Ascending aorta (tissue), 2 donors: ENCODE data around the gene HRG. TPM values are rescaled to one million over a fixed set of nuclear protein-coding genes. Genes with fewer than 3 reads are reported as not detected.

Experiments used
- DNase-seq, 2 donors: peaks; one replicate each; pipeline ENCODE4 v3.0.0-alpha.2; 2019; ENCODE audit warnings: low spot score in 2 of 2
- H3K27ac ChIP-seq, 2 donors: fragments of 200-600 bp; sonication (generic); one replicate each; pipeline ENCODE4 v1.5.1; 2016 to 2017; ENCODE audit warnings: mild to moderate bottlenecking in 1 of 2
- H3K27me3 ChIP-seq: fragments of 200-600 bp; sonication (generic); one replicate; pipeline ENCODE4 v1.5.1; 2017
- H3K36me3 ChIP-seq, 2 donors: fragments of 200-600 bp; sonication (generic); one replicate each; pipeline ENCODE4 v1.5.1; 2016
- H3K4me1 ChIP-seq, 2 donors: fragments of 200-600 bp; sonication (generic); one replicate each; pipeline ENCODE4 v1.5.1; 2016 to 2017; ENCODE audit warnings: mild to moderate bottlenecking in 1 of 2
- H3K4me3 ChIP-seq, 2 donors: fragments of 200-600 bp; sonication (generic); one replicate each; pipeline ENCODE4 v1.5.1; 2016 to 2017; ENCODE audit warnings: mild to moderate bottlenecking in 1 of 2
- H3K9me3 ChIP-seq, 2 donors: fragments of 200-600 bp; sonication (generic); one replicate each; pipeline ENCODE4 v1.5.1; 2016
- CTCF ChIP-seq, 3 experiments: fragments of 200-600 bp in 2 of 3; fragments of 450-650 bp in 1 of 3; sonication (generic) in 2 of 3; IDR thresholded peaks; one replicate each; pipeline ENCODE4 v1.5.1; 2016 to 2019; ENCODE audit warnings: antibody characterized with exemption in 3 of 3, mild to moderate bottlenecking in 1 of 3, moderate library complexity in 1 of 3
- intact Hi-C: fragments of 100-400 bp; cut with DNase I; formaldehyde crosslinking; loops from one replicate; pipeline ENCODE4 v1.15.1; 2023
- total RNA-seq: library from RNA; depleted of rRNA; stranded (reverse); fragments of >200 nt; gene quantifications from one replicate; pipeline ENCODE4 v1.1.0, GENCODE V29; 2016

The HRG gene
- total RNA-seq, 1 donor from 2014 or later, result 6.9 TPM

GRCh38 chr3:186646841-186647240 is 19.0 kb upstream of the HRG start:
- Histone ChIP-seq H3K4me1 (no peaks in the 10 kb centered on the region), H3K4me3 (no peak overlapping the region), H3K27me3 (no peaks in the 10 kb centered on the region), H3K27ac (no peak overlapping the region), H3K36me3 (no peaks in the 10 kb centered on the region), H3K9me3 (no peaks in the 10 kb centered on the region)
- no peak for DNase-seq
- no peak for TF ChIP-seq CTCF (IDR thresholded peaks at IDR 0.05)
- intact Hi-C loops, result no loop called here

DNA sequence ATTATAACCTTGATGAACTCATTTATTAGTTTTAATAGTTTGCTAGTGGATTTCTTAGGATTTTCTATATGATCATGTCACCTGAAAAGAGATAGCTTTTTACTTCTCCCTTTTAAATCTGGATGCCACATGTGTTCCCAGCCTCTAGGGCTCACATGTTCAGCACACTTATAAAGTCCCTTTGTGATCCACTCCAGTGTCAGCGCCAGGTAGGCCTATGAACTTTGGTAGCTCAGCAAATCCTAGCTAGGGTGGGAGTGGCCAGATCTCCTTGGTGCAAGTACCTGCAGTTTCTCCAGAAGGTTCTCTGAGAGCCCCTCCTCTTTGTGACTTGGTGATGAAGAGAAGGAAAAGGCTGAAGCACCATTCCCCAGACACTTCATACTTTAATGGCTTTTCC is 17.0 kb upstream of the HRG start:
- intact Hi-C loops, result no loop called here
- Histone ChIP-seq H3K36me3 (no peaks in the 10 kb centered on the region), H3K27me3 (no peaks in the 10 kb centered on the region), H3K9me3 (no peaks in the 10 kb centered on the region), H3K27ac (no peak overlapping the region), H3K4me1 (no peaks in the 10 kb centered on the region), H3K4me3 (no peak overlapping the region)
- no peak for TF ChIP-seq CTCF (IDR thresholded peaks at IDR 0.05)
- DNase-seq, result no peak

- Histone ChIP-seq H3K36me3 (no peaks in the 10 kb centered on the region), H3K27ac (no peak overlapping the region), H3K4me3 (no peak overlapping the region), H3K4me1 (no peaks in the 10 kb centered on the region), H3K27me3 (no peaks in the 10 kb centered on the region), H3K9me3 (no peaks in the 10 kb centered on the region)
- intact Hi-C loops, result no loop called here
- DNase-seq, result no peak
- TF ChIP-seq CTCF (IDR thresholded peaks at IDR 0.05), result no peak
These were observed 14.1 kb upstream of the HRG start for GRCh38 chr3:186651678-186652215.

- intact Hi-C loops, result no loop called here
- Histone ChIP-seq H3K27ac (no peak overlapping the region), H3K36me3 (no peaks in the 10 kb centered on the region), H3K27me3 (no peaks in the 10 kb centered on the region), H3K9me3 (no peaks in the 10 kb centered on the region), H3K4me1 (no peaks in the 10 kb centered on the region), H3K4me3 (no peak overlapping the region)
- no peak for TF ChIP-seq CTCF (IDR thresholded peaks at IDR 0.05)
- no peak for DNase-seq
These were observed 12.6 kb upstream of the HRG start for GRCh38 chr3:186653080-186653707.

DNA sequence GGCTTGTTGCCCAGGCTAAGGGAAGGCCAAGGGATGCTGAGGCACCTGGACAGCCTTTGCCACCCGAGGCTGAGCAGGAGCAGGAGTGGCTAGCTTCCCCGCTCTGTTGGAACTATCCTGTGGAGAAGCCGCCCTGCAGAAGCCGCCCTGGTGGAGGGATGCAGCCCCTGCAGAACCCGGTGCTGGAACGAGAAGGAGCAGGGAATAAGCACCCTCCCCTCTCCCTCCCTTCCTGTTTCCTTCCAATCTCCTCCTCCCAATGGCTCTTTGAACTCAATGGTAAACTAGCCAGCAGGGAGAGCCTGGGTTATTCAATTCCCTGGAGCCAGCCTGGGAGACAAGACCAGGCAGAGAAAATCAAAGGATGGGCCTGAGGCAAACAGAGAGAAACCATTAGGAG is 11.8 kb upstream of the HRG start:
- TF ChIP-seq CTCF (IDR thresholded peaks at IDR 0.05), result no peak
- H3K4me1 ChIP-seq, result no peaks in the 10 kb centered on the region
- no peaks in the 10 kb centered on the region for H3K9me3 ChIP-seq
- intact Hi-C loops, result no loop called here
- no peaks in the 10 kb centered on the region for H3K36me3 ChIP-seq
- no peak overlapping the region for H3K27ac ChIP-seq
- DNase-seq, result no peak
- H3K27me3 ChIP-seq, result no peaks in the 10 kb centered on the region
- H3K4me3 ChIP-seq, result no peak overlapping the region
